Ovary (tissue), 3 donors: Measurements from ENCODE around the gene ARSG.

Experiments
- CTCF ChIP-seq, 3 donors: fragments of 450-650 bp in 2 of 3; fragments of 200-600 bp in 1 of 3; IDR thresholded peaks; one replicate each; pipeline versions ENCODE4 v1.5.1 to v1.8.0; 2016 to 2022; ENCODE audit warnings: antibody characterized with exemption in 3 of 3, mild to moderate bottlenecking in 1 of 3
- EP300 ChIP-seq: sonication (generic); formaldehyde crosslinking; IDR thresholded peaks from one replicate; pipeline ENCODE4 v1.6.1; 2017; ENCODE audit warnings: antibody characterized with exemption
- POLR2A ChIP-seq: fragments of 450-650 bp; IDR thresholded peaks from one replicate; pipeline ENCODE4 v1.6.1; 2017; ENCODE audit warnings: antibody characterized with exemption, mild to moderate bottlenecking, moderate library complexity
- donor health status: DM: no; HTN: no; CAD: no.

GRCh38 chr17:68458260-68459036 lies 167.2 kb downstream of the ARSG start:
- TF ChIP-seq CTCF (IDR thresholded peaks at IDR 0.05) (no peak), POLR2A (no peak), EP300 (no peak)
